GM23338 (cell line): ENCODE measurements around the gene SUPT7L.

Experiments
- EZH2 ChIP-seq: fragments of 200-600 bp; sonication (generic); IDR thresholded peaks from one replicate; pipeline ENCODE4 v1.8.0; 2017; ENCODE audit warnings: antibody characterized with exemption, mild to moderate bottlenecking, low read depth; ENCODE audit not compliant: unreplicated experiment
- JUNB ChIP-seq: IDR thresholded peaks from one replicate; pipeline ENCODE4 v1.6.1; 2016; ENCODE audit warnings: antibody characterized with exemption; ENCODE audit not compliant: unreplicated experiment
- POLR2AphosphoS5 ChIP-seq: IDR thresholded peaks from 2 replicates; pipeline ENCODE4 v1.6.1; 2016; ENCODE audit warnings: antibody characterized with exemption, low read depth
- STAT1 ChIP-seq: IDR thresholded peaks from one replicate; pipeline ENCODE4 v1.6.1; 2016; ENCODE audit warnings: antibody characterized with exemption; ENCODE audit not compliant: unreplicated experiment
- ZNF331 ChIP-seq: fragments of 250-450 bp; sonication (Bioruptor Pico); IDR thresholded peaks from 2 replicates; pipeline ENCODE4 v1.5.0; 2020; ENCODE audit warnings: low read depth, mild to moderate bottlenecking, moderate library complexity
- TF ChIP-seq, protein P1 (sequence below), 2 experiments: fragments of 200-600 bp in 1 of 2; sonication (generic) in 1 of 2; conservative IDR thresholded peaks; 2 replicates each; pipeline versions ENCODE4 v1.5.1 to v1.6.1; 2016 to 2017; ENCODE audit warnings: antibody characterized with exemption in 2 of 2, low read depth in 2 of 2, mild to moderate bottlenecking in 2 of 2, moderate library complexity in 1 of 2
- TF ChIP-seq, protein P2 (sequence below): IDR thresholded peaks from one replicate; pipeline ENCODE4 v1.6.1; 2018; ENCODE audit warnings: antibody characterized with exemption; ENCODE audit not compliant: unreplicated experiment

DNA sequence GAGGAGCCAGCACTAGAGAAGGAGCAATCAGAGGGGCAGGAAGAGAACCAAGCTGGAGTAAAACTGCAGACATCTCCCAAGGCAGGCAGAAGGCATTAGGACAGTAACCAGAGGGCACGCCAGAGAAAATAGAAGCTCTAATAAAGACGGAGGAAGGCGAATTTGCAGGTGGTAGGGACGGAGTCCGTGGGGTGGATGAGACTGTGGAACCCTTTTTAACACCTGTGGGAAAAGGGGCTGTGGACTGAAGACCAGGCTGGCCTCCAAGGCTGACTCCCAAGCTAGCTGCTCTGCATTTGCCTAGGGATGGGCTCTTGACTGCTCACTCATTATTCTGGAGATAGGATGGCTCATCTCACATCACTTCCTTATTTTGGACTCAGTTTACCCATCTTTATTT lies 49.8 kb upstream of the SUPT7L start:
- TF ChIP-seq STAT1 (no peak), JUNB (no peak), EZH2 (no peak), POLR2AphosphoS5 (no peak), ZNF331 (CRISPR knock-in tag) (no peak)
- TF ChIP-seq, protein P1, sequence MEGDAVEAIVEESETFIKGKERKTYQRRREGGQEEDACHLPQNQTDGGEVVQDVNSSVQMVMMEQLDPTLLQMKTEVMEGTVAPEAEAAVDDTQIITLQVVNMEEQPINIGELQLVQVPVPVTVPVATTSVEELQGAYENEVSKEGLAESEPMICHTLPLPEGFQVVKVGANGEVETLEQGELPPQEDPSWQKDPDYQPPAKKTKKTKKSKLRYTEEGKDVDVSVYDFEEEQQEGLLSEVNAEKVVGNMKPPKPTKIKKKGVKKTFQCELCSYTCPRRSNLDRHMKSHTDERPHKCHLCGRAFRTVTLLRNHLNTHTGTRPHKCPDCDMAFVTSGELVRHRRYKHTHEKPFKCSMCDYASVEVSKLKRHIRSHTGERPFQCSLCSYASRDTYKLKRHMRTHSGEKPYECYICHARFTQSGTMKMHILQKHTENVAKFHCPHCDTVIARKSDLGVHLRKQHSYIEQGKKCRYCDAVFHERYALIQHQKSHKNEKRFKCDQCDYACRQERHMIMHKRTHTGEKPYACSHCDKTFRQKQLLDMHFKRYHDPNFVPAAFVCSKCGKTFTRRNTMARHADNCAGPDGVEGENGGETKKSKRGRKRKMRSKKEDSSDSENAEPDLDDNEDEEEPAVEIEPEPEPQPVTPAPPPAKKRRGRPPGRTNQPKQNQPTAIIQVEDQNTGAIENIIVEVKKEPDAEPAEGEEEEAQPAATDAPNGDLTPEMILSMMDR (conservative IDR thresholded peaks at IDR 0.05; ENCODE audit: low read depth in 2 of 2) = no peak
- TF ChIP-seq, protein P2, sequence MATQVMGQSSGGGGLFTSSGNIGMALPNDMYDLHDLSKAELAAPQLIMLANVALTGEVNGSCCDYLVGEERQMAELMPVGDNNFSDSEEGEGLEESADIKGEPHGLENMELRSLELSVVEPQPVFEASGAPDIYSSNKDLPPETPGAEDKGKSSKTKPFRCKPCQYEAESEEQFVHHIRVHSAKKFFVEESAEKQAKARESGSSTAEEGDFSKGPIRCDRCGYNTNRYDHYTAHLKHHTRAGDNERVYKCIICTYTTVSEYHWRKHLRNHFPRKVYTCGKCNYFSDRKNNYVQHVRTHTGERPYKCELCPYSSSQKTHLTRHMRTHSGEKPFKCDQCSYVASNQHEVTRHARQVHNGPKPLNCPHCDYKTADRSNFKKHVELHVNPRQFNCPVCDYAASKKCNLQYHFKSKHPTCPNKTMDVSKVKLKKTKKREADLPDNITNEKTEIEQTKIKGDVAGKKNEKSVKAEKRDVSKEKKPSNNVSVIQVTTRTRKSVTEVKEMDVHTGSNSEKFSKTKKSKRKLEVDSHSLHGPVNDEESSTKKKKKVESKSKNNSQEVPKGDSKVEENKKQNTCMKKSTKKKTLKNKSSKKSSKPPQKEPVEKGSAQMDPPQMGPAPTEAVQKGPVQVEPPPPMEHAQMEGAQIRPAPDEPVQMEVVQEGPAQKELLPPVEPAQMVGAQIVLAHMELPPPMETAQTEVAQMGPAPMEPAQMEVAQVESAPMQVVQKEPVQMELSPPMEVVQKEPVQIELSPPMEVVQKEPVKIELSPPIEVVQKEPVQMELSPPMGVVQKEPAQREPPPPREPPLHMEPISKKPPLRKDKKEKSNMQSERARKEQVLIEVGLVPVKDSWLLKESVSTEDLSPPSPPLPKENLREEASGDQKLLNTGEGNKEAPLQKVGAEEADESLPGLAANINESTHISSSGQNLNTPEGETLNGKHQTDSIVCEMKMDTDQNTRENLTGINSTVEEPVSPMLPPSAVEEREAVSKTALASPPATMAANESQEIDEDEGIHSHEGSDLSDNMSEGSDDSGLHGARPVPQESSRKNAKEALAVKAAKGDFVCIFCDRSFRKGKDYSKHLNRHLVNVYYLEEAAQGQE = no peak
